Measurements from ENCODE around the gene CACNG7.

CACNG7 gene

DNA sequence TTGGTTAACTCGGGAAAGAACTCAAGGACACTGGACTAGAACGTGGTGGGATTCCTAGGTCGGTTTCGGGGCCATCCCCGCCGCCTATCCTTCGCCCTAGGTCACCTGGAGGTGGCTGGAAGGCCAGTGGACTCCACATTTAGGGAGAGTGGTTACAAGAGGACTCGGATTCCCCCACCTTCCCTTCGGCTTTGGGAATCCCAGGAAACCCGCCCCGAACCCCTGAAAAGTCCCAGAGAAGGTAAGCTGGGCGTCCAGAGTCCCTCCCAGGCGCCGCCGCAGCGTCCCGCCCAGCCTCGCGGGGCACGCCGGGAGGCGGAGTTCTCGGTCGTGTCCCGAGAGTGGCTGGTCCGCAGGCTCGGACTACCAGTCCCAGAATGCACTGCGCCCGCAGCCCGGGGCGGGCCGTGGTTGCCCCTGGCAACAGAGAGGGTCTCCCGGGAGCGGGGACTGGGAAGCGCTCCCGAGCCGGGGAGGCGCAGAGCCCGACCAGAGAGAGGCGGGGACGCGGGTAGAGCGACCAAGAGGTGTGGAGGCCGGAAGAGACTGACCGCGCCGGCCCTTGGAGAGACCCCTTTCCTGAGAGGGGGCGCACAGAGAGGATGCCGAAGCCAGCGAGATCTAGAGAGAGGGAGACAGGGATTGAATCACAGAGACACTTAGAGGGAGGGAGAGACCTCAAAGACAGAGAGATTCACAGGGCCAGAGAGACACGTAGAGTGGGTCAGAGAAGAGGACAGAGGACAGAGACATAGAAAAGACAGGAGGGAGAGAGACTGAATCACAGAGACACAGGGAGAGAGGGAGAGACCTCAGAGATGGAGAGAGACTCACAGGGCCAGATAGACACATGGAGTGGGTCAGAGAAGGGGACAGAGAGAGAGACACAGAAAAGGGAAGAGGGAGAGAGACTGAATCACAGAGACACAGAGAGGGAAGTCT is 29.7 kb upstream of the CACNG7 start:
- TF ChIP-seq, protein P1, sequence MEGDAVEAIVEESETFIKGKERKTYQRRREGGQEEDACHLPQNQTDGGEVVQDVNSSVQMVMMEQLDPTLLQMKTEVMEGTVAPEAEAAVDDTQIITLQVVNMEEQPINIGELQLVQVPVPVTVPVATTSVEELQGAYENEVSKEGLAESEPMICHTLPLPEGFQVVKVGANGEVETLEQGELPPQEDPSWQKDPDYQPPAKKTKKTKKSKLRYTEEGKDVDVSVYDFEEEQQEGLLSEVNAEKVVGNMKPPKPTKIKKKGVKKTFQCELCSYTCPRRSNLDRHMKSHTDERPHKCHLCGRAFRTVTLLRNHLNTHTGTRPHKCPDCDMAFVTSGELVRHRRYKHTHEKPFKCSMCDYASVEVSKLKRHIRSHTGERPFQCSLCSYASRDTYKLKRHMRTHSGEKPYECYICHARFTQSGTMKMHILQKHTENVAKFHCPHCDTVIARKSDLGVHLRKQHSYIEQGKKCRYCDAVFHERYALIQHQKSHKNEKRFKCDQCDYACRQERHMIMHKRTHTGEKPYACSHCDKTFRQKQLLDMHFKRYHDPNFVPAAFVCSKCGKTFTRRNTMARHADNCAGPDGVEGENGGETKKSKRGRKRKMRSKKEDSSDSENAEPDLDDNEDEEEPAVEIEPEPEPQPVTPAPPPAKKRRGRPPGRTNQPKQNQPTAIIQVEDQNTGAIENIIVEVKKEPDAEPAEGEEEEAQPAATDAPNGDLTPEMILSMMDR (IDR thresholded peaks at IDR 0.05; ENCODE audit: borderline replicate concordance, insufficient read depth, low read depth, low read length), result no peak
- peak overlapping the region; percentile 27 for H3K4me3 ChIP-seq (ENCODE audit: low read depth, low read length)

DNA sequence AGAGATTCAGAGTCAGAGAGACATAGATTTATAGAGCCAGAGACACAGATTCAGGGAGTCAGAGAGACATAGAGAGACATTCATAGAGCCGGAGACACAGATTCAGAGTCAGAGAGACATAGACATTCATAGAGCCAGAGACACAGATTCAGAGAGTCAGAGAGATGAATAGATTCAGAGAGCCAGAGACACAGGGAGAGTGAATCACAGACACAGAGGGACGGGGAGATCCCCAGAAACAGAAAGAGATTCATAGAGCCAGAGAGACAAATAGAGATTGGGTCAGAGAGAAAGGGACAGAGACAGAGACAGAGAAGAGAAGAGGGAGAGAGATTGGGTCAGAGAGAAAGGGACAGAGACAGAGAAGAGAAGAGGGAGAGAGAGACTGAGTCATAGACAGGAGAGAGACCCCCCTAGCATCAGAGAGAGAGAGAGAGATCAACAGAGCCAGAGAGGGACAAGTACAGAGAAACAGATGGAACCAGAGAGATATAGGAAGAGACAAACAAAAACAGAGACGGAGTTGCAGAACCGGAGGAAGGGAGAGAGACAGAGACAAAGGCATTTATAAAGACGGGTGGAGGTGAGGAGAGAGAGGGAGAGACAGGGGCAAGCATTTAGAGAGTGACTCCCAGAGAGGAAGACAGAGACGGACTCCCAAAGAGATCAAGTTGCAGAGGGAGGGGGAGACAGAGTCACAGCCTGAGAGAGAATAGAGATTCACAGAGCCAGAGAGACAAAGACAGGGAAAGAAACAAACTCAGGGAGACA is 28.2 kb upstream of the CACNG7 start:
- H3K4me3 ChIP-seq (ENCODE audit: low read depth, low read length), result no peak overlapping the region
- TF ChIP-seq, protein P1 (IDR thresholded peaks at IDR 0.05; ENCODE audit: borderline replicate concordance, insufficient read depth, low read depth, low read length), result no peak

DNA sequence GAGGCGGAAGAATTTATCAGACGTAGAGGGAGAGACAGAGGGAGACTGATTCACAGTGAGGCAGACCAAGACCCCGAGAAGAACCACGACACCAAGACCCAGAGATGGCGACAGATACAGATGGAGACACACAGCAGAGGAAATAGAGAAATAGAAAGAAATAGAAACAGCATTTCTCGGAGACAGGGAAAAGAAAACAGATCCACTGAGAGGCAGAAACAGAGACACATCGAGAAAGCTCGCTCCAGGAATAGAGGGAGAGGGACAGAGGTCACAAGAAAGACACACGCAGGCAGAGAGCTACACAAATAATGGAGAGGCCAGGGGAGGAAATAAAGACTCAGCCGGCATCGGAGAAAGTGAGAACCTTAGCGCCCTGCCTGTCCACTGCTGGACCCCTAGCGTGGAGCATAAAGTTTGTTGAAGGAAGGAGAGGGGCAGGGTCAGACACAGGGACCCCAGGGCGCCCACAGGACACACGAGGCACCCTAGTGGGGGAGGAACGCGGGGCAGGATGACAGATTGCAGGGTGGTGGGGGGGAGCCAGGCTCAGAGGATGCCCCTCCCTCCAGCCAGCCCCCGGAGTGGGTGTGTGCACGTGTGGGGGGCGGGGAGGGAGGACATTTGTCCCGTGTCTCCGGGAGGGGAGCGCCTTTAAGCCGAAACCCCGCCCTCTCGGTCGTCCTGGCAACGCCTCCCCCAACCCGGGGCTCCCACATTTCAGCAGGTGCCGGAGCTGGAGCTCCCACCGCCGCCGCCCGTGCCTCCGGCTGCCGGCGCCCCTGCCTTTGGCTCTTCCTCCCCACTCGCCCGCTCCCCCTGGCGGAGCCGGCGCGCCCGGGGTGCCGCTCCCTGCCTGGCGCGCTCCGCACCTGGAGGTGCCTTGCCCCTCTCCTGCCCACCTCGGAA is 27.3 kb upstream of the CACNG7 start, which contains the start of gene PRKCG:
Gene PRKCG (plus strand): TSS at position 716 of the 909 bp plus-strand sequence. CDS start 298 bp downstream, outside the sequence.
- no peak within 1 kb of the TSS for H3K4me3 ChIP-seq (ENCODE audit: low read depth, low read length)
- TF ChIP-seq, protein P1 (IDR thresholded peaks at IDR 0.05; ENCODE audit: borderline replicate concordance, insufficient read depth, low read depth, low read length), result 0 out of 2 replicates have a peak, but pooled peaks have one; percentile 16

DNA sequence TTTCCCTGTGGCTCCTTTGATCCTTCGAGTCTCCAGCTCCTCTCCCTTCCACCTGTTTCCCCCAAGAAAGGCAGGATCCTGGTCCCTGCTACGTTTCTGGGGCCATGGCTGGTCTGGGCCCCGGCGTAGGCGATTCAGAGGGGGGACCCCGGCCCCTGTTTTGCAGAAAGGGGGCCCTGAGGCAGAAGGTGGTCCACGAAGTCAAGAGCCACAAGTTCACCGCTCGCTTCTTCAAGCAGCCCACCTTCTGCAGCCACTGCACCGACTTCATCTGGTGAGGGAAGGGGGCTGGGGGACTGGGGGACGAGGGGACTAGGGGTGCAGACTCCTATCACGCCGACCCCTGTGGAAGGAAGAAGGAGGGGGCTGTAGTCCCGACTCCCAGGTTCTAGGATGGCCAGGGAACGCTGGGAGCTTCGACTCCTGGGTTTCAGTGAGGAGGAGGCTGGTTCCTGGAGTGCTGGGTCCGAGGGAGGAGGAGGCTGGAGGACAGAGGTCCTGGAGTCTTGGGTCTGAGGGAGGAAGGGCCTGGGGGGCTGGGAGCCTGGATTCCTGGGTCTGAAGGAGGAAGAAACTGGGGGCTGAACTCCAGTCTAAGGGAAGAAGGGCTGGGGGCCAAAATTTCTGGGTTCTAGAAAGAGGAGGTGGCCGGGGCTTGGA is 26.6 kb upstream of the CACNG7 start:
- H3K4me3 ChIP-seq (ENCODE audit: low read depth, low read length), result no peak overlapping the region
- TF ChIP-seq, protein P1 (IDR thresholded peaks at IDR 0.05; ENCODE audit: borderline replicate concordance, insufficient read depth, low read depth, low read length), result no peak

DNA sequence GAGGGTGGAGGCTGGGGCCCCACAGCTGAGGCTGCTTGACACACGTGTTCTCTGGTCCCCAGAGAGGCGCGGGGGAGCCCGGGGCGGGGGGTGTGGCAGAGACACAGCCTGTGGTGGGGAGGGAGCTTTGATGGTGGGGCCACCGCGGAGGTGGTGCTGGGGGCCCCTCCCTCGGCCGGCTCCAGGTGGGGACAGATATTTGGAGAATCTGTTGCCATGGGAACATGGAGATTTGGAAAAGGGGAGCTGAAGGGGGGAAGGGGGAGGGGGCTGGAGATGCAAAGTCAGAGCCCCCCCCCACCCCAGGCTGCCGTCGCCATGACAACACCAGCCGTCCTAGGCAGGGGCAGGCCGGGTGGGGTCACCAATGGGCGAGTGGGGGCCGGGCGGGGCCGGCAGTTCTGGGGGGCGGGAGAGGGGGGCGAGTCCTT is 25.8 kb upstream of the CACNG7 start:
- TF ChIP-seq, protein P1 (IDR thresholded peaks at IDR 0.05; ENCODE audit: borderline replicate concordance, insufficient read depth, low read depth, low read length), result no peak
- H3K4me3 ChIP-seq (ENCODE audit: low read depth, low read length), result no peak overlapping the region

DNA sequence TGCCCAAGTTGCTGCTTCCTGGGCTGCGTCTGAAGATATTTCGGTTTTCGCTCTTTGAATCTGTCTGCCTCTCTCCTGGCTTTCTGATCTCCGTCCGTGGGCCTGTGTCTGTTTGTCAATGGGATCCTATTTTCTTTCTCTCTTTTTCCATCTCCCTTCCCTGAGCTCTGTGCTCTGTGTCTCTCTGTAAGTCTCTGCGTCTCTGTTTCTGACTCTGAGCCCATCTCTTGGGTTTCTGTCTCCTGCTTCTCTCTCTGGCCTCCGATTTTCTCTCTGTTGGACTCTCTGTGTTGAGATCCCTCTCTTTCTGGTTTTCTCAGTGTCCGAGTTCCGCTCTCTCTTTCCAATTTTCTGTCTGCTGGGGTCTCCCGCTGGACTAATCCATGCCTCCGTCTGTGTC is 25.3 kb upstream of the CACNG7 start:
- TF ChIP-seq, protein P1 (IDR thresholded peaks at IDR 0.05; ENCODE audit: borderline replicate concordance, insufficient read depth, low read depth, low read length), result no peak
- H3K4me3 ChIP-seq (ENCODE audit: low read depth, low read length), result no peak overlapping the region

All from GM12875 (cell line).